Upper lobe of right lung (tissue), 1 donor: ENCODE results near the gene SLC9A2. TPM values are rescaled to one million over a fixed set of nuclear protein-coding genes. Genes with fewer than 3 reads are reported as not detected.

Source experiments
- ATAC-seq: fragments of 200-7000 bp; cut with Tn5 transposase; one replicate; pipeline ENCODE4 v1.9.1; 2020; ENCODE audit warnings: mild to moderate bottlenecking, moderate library complexity
- DNase-seq: peaks from one replicate; pipeline ENCODE4 v3.0.0-alpha.2; 2020
- H3K27ac ChIP-seq: fragments of 200-600 bp; one replicate; pipeline ENCODE4 v1.8.0; 2022
- H3K27me3 ChIP-seq: fragments of 200-600 bp; one replicate; pipeline ENCODE4 v1.8.0; 2022; ENCODE audit warnings: mild to moderate bottlenecking
- H3K36me3 ChIP-seq: fragments of 200-600 bp; one replicate; pipeline ENCODE4 v1.8.0; 2022
- H3K4me1 ChIP-seq: fragments of 200-600 bp; one replicate; pipeline ENCODE4 v1.8.0; 2022
- H3K4me3 ChIP-seq: fragments of 200-600 bp; one replicate; pipeline ENCODE4 v1.8.0; 2022; ENCODE audit warnings: mild to moderate bottlenecking
- H3K9me3 ChIP-seq: fragments of 200-600 bp; one replicate; pipeline ENCODE4 v1.8.0; 2022
- intact Hi-C: fragments of 100-400 bp; cut with DNase I; formaldehyde crosslinking; loops from one replicate; pipeline ENCODE4 v1.11.0; 2022
- long read RNA-seq: library from polyadenylated mRNA; unstranded; transcript quantifications from one replicate; pipeline ENCODE4 v2.0.0, GENCODE V29; 2021
- total RNA-seq: library from RNA; stranded (reverse); fragmentation: NEBNext Ultra II Directional; extraction: Animal tissue kit (Norgen Biotek cat#: 25700); gene quantifications from one replicate; pipeline ENCODE4 v1.2.1, GENCODE V29; 2021
- TF ChIP-seq, protein P1 (sequence below): fragments of 200-600 bp; IDR thresholded peaks from one replicate; pipeline ENCODE4 v1.8.0; 2022; ENCODE audit warnings: antibody characterized with exemption
- donor health status: DM: no; HTN: yes; CAD: no; lungs with severe emphysema.

SLC9A2 gene, protein sequence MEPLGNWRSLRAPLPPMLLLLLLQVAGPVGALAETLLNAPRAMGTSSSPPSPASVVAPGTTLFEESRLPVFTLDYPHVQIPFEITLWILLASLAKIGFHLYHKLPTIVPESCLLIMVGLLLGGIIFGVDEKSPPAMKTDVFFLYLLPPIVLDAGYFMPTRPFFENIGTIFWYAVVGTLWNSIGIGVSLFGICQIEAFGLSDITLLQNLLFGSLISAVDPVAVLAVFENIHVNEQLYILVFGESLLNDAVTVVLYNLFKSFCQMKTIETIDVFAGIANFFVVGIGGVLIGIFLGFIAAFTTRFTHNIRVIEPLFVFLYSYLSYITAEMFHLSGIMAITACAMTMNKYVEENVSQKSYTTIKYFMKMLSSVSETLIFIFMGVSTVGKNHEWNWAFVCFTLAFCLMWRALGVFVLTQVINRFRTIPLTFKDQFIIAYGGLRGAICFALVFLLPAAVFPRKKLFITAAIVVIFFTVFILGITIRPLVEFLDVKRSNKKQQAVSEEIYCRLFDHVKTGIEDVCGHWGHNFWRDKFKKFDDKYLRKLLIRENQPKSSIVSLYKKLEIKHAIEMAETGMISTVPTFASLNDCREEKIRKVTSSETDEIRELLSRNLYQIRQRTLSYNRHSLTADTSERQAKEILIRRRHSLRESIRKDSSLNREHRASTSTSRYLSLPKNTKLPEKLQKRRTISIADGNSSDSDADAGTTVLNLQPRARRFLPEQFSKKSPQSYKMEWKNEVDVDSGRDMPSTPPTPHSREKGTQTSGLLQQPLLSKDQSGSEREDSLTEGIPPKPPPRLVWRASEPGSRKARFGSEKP
- total RNA-seq, result 0.58 TPM
- long read RNA-seq, result 0 reads

- Histone ChIP-seq H3K27me3 (peaks cover 55% of the 10 kb centered on the region), H3K27ac (no peak within 1 kb of the TSS), H3K9me3 (no peaks in the 10 kb centered on the region), H3K4me3 (peak within 1 kb of the TSS; percentile 46), H3K4me1 (peaks cover 16% of the 10 kb centered on the region), H3K36me3 (no peaks in the 10 kb centered on the region)
- ATAC-seq, result peak; percentile 88
- TF ChIP-seq, protein P1, sequence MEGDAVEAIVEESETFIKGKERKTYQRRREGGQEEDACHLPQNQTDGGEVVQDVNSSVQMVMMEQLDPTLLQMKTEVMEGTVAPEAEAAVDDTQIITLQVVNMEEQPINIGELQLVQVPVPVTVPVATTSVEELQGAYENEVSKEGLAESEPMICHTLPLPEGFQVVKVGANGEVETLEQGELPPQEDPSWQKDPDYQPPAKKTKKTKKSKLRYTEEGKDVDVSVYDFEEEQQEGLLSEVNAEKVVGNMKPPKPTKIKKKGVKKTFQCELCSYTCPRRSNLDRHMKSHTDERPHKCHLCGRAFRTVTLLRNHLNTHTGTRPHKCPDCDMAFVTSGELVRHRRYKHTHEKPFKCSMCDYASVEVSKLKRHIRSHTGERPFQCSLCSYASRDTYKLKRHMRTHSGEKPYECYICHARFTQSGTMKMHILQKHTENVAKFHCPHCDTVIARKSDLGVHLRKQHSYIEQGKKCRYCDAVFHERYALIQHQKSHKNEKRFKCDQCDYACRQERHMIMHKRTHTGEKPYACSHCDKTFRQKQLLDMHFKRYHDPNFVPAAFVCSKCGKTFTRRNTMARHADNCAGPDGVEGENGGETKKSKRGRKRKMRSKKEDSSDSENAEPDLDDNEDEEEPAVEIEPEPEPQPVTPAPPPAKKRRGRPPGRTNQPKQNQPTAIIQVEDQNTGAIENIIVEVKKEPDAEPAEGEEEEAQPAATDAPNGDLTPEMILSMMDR, result no peak
- peak; percentile 77 for DNase-seq
- intact Hi-C loops, result no loop called here
Measured at GRCh38 chr2:102619414-102620319, at the start of gene SLC9A2. SLC9A2 (plus strand) TSS chr2:102619553; CDS start chr2:102619849, 296 bp downstream.

DNA sequence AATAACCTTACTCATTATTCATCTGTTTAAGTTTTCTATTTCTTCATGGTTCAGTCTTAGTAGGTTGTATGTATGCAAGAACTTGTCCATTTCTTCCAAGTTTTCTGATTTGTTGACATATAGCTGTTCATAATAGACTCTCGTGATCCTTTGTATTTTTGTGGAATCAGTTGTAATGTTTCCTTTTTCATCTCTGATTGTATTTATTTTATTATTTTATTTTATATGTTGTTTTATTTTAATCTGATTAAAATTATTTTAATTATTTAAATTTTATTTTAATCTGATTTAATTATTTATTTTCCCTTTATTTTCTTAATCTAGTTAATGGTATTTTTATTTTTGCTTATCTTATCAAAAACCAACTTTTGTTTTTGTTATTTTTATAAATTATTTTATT is 43.5 kb upstream of the SLC9A2 start:
- Histone ChIP-seq H3K27me3 (no peaks in the 10 kb centered on the region), H3K4me3 (no peak overlapping the region), H3K36me3 (no peaks in the 10 kb centered on the region), H3K4me1 (no peaks in the 10 kb centered on the region), H3K9me3 (no peaks in the 10 kb centered on the region), H3K27ac (no peak overlapping the region)
- intact Hi-C loops, result no loop called here
- DNase-seq (no peak), ATAC-seq (no peak)
- TF ChIP-seq, protein P1, result no peak

- no peak for ATAC-seq
Measured at GRCh38 chr2:102578376-102578775, 41.0 kb upstream of the SLC9A2 start.

DNA sequence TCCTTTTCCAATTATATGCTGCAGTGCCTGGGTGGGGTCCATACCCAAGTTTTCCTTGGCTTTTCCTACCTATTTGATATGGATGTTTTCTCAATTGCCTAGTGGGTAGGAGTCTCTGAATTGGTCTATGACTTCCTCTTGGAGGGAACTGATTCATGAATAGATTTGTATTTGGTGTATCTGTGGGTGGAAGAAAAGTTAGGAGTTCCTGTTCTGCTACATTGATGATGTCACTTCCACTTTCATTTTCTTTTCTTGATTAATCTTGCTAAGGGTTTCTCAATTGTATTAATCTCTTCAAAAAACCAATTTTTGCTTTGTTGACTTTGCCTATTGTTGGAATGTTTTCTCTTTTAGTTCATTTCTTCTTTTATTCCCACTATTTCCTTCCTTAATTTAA is 37.4 kb upstream of the SLC9A2 start:
- Histone ChIP-seq H3K9me3 (no peaks in the 10 kb centered on the region), H3K27ac (no peak overlapping the region), H3K4me3 (no peak overlapping the region), H3K4me1 (no peaks in the 10 kb centered on the region), H3K27me3 (no peaks in the 10 kb centered on the region), H3K36me3 (no peaks in the 10 kb centered on the region)
- intact Hi-C loops, result no loop called here
- TF ChIP-seq, protein P1, result no peak
- DNase-seq (no peak), ATAC-seq (peak; percentile 79)

More at GRCh38 chr2:102578376-102578775, 41.0 kb upstream of the SLC9A2 start:
- TF ChIP-seq, protein P1, result no peak
- Histone ChIP-seq H3K9me3 (no peaks in the 10 kb centered on the region), H3K27me3 (no peaks in the 10 kb centered on the region), H3K36me3 (no peaks in the 10 kb centered on the region), H3K4me1 (no peaks in the 10 kb centered on the region), H3K27ac (no peak overlapping the region), H3K4me3 (no peak overlapping the region)
- intact Hi-C loops, result no loop called here
- no peak for DNase-seq

GRCh38 chr2:102582845-102583244 is 36.5 kb upstream of the SLC9A2 start:
- intact Hi-C loops, result no loop called here
- no peak for DNase-seq
- no peak overlapping the region for H3K27ac ChIP-seq
- H3K27me3 ChIP-seq, result no peaks in the 10 kb centered on the region
- no peaks in the 10 kb centered on the region for H3K9me3 ChIP-seq
- H3K4me3 ChIP-seq, result no peak overlapping the region
- H3K4me1 ChIP-seq, result no peaks in the 10 kb centered on the region
- ATAC-seq, result no peak
- TF ChIP-seq, protein P1, result no peak
- no peaks in the 10 kb centered on the region for H3K36me3 ChIP-seq
